HG03045 (cell line): ENCODE measurements around the gene CADM1.

Source experiments
- ATAC-seq: cut with Tn5 transposase; IDR thresholded peaks from one replicate; pipeline ENCODE4 v1.9.1; 2021; ENCODE audit warnings: mild to moderate bottlenecking, moderate library complexity; ENCODE audit not compliant: unreplicated experiment

Gene CADM1

DNA sequence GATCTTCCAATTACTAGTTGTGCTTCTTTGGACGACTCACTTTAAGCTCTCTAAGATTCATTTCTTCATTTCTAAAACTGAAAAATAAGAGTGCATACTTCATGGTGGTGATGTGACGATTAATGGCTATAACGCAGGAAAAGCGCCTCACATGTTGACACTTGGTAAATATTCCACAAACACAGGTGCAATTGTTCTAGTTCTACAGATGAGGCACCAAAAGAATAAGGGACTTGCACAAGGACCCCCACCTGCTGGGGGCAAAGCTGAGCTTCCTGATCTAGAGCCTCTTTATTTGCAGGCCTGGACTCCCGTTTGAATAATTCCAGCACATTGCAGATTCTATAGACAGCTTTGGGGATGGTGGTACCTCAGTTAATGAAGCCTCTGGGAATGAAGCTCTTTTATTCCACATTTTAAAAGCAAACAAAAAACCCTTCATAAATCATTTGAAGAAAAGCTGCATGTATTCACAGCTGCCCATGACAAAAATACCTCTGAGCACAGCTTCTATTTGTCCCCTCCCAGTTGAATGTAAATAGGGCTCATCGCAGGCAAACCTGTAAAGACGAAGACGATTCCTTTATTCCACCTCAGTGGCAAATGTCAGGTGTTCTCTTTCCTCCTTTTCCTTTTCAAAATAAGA is 14.9 kb upstream of the CADM1 start:
- no peak for ATAC-seq

DNA sequence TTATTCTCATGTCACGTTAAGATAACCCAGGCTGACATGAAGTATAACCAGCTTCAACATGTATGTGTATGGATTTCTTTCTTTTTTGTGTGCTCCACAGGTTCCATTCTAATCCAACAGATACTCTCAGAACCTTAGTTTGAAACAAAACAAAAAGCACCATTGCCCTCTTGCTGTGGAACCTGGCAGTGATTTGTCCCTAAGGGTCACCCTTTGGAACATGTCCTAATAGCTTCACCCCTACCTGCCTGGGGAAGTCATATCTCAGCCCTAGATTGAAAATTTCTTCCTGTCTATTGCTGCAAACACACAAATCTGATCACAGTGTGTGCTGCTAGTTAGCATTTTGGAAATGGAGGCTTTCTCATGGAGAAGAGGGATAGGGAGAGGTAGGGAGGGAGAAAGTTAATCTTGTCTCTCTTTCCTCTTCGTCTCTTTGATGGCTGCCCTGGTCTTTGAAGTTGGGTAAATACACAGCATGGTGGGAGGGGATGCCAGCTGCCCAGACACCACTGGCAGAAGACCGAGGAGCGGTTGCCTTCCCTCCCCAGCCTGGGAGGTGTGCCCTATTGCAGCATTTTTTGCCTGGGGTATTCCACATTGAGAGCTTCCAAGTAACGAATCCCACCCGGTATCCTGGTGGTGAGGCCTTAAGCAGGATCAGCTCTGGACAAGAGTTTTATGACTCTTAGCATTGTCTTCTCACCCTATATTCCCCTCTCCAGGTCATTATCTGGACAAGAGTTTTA is 11.6 kb upstream of the CADM1 start:
- no peak for ATAC-seq

DNA sequence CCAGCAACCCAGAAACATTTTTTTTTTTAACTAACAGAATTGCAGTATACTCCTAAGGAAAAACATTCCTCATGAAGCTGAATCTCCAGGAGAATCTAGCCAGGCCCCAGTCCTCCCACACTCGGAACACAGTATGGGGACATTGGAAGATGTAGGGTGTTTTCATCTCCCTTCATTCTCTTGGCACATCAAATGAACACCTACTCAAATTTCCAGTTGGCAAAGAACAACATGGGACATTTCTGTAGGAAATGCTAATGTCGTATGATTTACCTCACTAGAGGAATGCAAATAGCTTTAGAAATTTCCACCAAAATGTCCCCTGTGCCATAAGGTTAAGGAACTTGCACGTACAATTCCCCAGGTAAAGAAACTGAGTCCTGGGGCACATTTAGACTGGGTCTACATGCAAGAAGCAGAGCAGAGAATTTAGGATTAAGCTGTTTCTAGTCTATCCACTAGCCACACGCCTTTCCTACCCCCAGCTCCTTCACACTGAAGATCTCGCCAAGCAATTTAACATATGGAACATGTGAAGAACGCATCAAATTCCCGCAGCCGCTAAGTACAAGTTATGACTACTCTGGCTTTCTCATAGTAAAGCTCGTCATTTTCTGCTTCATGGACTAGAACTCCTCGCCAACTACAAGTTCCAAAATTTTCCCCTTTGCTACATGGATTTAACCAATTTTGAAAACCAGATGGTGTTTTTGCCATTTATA is 2.9 kb upstream of the CADM1 start:
- ATAC-seq = no peak

DNA sequence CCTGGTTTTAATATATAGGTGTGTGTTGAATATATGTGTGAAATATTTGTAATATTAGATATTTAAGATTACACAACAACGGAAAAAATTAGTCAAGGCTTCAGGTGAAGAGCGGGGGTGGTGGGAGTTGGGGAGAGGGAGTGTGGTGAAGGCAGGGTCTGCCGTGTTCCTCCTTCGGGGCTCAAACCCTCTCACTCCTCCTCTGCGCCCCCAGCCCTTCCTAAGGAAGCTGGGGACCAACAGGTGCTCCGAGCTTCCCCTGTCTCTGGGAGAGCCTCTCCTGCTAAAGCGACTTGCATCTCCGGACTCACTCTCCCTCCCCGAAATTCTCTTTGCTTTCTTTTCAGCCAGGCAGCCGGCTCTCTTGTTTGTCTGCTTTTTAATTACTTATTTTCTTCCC is 960 bp upstream of the CADM1 start:
- ATAC-seq = no peak

DNA sequence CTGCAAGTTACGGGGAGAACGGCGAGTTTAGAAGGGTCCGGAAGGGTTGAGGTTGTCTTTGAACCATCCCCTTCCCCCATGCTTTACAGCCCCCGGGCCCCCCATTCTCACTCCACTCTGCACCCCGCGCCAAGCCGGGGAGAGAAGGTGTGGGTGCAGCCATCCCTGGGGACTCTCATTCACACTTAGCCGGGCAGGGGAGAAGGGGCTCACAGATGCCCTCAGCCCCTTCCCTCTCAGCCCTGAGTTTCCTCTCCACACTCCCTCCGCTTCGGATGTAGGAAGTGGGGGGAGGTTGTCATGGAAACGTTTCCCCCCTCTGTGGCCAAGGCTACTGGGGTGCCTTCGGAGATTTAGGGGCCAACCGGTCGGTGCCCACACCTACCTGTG is 334 bp downstream of the CADM1 start:
- ATAC-seq = no peak

DNA sequence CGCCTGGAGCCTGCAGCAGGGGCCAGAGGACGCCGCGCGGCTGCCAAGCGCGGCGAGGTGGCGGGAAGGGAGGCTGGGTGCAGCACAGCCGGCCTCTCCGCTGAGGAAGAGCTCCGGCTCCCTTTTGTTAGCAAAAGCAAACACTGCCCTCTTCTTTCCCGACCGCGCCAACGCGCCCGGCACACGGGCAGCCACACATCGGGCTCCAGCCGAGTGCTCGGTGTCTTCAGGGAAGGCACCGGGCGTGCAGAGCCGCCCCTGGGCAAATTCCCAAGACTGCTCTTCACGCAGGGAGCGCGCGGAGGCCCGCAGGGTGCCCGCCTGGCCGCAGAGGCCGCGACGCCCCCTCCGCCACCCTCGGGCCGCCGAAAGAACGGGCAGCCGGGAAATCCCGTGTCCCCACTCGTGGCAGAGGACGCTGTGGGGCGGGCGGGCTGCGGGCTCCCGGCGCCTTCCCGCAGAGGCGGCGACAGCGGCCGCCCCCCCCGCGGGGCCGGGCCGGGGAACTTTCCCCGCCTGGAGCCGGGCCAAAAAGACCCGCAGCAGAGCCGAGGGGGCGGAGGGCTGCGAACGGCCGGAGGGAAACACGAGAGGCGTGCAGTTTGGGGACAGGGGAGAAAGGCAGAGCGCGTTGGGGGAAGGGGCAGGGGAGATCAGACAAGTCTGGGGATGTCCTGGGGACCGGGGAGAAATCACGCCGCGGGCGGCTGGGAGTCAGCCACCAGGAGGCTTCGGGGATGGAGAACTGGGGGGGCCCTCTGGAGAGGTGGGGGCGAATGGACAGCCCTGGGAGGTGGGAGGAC is 931 bp downstream of the CADM1 start:
- no peak for ATAC-seq

DNA sequence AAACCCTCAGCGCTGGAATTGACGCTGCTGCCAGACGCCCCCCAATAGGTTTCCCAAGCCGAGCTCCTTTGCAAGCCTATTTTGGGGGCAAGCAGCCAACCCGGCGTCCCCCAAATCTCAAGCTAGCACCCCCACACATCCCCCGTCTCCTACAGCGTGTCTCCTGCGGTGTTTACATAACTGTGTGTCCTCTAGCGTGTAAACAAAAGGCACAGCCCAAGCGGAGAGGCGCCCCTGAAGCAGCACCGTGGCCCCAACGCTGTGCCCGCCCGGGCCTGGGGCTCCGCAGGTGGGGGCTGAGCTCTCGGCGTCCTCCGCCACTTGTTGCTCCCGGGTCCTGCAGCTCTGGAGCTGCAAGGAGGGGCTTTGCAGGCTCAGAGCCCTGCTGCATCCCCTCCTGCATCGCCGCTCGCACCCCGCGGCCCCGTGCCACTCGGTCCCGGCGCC is 1.6 kb downstream of the CADM1 start:
- no peak for ATAC-seq

DNA sequence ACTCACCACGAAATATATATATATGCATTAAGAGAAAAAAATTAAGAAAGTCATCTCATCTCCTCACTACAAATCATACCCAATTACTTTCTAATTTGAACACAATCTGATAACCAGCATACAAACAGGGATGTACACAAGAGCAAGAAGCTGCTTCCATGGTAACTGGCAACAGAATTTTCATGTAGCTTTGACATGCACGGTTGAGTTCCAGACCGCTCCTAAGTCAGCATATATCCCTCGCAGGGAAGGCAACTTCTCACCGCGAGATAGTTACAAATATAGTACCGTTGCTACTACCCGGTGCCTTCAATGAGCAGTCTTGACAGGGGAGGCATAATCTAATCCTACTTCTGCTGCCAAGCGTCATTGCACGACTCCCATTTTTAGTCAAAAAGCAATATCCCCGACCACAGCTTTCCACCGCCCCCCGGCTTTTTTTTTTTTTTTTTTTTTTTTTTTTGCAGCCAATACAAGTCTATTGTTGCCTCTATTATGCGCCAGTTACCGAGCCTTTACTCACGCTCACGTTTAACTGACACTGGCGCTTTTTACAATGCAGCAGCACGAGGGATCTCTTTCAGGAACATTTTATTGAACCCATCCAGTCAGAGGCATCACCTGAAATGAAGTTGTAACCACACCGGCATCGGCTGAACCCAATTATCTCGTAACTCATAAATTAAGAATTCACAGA is 2.2 kb downstream of the CADM1 start:
- no peak for ATAC-seq

DNA sequence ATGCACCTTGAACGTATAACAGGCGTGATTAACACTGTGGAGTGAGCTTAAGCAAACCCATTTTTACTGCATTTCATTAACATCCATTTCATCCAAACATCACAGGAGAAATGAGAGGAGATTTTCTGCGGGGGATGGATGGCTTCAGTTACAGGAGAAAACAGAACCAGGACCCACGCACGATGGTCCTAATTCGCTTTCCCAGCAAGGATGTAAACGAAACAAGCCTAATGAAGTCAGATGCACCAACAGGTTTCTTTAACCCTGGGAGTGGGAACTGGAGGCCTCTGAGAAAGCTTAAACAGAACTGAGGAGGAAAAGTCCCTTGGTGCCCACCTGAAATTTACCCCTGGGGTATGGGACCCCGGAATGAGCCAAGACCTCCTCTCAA is 2.7 kb downstream of the CADM1 start:
- no peak for ATAC-seq

DNA sequence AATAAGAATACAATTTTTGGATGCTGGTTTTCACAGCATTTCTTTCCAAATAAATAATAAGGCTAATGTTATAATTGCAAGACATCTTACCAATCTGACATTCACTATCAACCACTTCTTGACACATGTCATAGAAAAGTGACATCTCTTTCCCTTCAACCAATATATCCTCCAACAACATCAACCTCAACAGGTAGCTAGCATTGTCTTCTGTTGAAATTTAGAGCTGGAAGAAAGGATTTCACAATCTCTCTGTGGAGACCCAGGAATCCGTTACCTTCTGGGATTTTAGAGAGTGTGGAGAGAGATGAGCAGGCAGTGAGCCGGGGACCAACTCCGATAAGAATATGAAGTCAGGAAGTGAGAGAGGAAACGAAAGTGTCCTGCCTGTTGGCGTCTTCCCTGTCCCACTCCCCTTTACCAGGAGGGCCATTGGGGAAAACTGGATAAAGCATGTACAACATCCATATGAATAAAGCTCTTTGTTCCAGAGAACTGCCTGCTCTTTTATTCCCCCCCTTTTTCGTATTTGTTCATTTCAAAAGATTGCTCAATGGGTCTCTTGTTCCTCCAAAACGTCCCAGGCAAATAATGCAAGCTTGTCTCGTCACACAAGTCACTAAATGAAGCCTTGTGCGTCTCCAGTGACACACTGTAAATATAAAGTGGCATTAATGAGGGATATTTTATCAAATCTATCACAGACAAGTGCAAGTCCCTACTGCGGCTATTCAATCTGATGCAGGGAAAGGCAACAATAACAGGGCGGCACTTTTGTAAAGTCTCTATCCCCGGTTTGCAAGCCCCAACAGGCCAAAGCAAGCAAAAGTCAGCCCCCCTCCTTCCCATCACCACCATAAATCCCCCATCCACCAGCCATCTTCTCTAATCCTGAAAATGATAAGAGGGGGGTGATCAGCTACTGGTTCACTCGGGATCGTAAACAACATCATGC is 3.4 kb downstream of the CADM1 start:
- ATAC-seq = no peak

DNA sequence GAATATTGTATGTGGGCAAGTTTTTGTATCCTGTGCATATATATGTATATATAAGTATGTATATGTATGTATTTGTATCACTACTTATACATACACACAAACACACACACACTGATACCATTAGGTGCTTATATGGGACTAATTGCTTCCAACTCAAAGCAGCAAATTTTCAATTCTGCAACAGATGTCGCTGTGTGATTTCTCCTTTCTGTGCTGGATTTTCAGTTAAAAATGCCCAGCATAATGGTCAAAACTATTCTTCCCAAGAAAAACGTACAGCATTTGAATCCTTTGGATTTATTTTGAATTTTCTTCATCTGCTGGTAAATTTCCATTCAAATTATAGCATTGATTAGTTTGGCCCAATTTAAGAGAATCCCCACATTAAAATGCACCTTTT is 4.3 kb downstream of the CADM1 start:
- ATAC-seq = no peak

DNA sequence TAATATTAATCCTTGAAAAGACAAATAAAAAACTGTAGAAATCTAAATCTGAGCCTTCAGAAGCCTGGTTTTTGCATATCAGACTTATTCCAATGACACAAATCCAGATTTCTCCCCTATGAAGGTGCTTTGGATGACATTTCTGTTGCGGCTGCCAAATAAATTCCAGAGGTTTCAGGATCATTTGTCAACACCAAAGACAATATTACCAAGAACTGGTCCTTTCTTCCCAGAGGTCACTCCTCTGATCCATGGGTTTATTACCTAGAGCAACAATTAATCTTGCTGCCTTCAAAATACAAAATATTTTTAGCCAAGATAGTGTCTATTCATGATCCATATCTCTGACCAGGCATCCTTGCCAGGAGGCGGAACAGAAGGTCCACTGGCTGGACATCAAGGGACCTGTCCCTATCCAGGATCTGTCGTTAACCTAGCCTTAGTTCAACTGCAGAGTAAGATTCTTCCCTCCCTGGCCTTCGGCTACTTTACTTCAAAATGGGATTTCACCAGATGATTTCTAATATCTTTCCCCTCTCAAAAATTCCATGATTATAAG is 4.9 kb downstream of the CADM1 start:
- no peak for ATAC-seq

DNA sequence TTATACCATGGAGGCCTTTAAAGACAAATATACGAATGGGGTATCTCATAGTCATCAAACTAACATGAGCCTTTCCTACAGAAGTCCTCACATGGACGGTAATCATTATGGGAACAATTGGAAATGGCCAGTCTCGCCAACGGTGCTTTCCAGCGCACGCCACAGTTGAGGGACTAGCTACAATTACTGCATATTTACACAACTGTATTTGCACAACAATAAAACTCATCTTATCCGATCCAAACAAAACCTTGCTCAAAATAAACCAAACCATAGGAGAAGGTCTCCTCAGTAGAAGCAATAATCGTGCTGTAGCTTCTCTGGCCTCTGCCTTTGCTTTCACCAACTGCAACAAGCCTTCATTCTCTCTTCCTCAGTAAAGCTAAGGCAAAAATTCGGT is 5.9 kb downstream of the CADM1 start:
- ATAC-seq = no peak

DNA sequence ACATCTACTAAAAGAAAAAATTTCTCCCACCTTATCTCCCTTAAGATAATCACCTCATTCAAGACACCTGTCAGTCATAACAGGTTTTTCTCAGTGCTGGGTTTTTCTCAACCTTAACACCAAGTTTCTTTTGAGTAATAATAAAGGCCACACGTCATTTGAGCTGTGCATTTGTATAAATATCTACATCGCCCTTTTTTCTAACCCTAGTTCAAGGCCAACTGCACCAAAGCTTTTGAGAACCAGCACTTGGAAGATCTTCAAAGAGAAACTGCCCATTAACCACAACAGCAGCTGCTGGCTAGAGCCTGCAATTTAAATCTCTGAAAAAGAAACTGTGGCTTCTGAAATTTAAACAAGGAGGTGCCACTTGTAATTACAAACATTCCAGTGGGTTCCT is 6.9 kb downstream of the CADM1 start:
- no peak for ATAC-seq

DNA sequence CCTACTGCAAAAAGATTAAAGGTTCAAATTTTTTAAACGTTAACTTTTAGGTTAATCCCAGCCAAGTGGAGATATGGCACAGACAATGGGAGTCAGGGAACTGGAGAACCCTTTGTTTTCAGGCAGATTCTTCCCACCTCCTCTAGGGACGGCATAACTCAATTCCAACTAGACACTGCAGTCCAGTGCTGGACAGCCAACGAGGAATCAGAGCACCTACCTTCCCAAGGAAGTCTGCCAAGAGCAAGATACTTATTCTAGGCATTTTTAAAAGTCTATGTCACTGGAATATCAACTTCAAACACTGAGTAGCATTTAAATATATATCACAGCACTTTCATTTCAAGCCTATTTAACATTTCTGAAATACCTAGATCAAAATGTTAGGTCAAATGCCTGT is 7.3 kb downstream of the CADM1 start:
- no peak for ATAC-seq

DNA sequence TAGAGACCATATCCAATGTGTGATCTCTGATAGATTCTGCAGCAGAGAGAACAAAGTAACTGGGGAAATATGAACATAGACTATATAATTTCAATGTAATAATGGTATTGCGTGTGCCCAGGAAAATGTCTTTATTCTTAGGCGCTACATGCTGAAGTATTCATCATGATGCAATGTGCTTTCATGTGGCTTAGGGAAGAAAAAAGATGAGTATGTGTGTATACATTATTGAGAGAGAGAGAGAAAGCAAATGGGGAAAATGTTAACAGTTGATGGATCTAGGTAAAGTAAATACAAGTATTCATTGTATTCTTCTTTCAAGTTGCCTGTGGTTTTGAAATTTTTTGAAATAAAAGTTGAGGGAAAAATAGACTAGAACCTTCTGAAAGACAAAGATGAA is 10.3 kb downstream of the CADM1 start:
- ATAC-seq = no peak

DNA sequence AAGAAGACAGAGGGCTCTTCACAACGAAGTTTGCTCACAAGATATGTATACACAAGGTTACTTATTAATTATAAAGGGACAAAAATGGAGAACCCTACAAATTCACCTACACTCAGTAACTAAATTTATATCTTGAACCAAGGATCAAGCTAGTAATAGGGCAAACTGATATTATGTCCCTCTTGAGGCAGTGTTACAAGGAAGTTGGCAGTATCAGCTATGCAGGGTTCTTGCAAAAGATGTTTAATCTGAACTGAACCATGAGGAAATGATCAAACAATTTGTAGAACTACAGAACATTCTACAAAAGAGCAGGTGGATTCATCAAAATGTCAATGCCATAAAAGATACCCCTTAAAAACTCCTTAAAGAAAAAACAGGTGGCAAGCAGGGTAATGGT is 10.7 kb downstream of the CADM1 start:
- no peak for ATAC-seq

DNA sequence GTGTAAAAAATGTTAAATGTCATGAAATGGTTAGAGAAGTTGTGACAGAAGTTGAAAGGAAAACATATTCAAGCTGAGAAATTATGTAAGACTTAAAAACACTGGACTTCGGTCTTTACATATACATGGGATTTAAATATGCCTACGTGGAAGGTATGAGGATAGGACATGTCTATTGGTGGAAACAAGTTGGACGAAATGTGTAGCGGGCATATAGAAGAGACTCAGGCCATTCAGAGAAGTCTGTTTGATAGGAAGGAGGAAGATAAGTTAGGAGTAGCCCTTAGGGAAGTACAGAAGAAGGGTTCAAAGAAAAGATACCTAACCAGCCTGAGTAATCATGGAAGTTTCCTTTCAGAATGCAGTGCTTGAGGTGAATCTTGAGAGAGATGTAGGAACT is 14.7 kb downstream of the CADM1 start:
- ATAC-seq = no peak

DNA sequence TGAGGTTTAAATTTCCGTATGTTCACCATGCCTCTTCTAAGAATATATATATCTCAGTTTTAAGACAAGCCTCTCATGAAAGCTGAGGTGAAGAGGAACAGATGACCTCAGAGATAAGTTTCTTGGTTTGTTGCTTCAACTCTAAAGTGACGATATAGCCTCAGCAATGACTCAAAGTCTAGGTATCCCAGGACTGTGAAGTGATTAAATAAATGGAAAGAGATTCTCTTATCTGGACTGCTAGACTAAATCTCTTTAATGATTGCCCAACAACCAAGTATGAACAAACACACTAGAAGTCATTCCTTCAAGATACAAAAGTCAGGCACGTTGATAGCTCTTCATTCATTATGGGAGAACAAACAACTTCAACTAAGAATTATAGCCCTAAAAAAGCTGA is 15.3 kb downstream of the CADM1 start:
- no peak for ATAC-seq
